ENCODE data around the gene CACNG1.
"Not testable (repeated sequence)": the region's sequence is repeated elsewhere in the genome, so short reads cannot be mapped to it uniquely, and the experiment has no call there.

CACNG1 gene

DNA sequence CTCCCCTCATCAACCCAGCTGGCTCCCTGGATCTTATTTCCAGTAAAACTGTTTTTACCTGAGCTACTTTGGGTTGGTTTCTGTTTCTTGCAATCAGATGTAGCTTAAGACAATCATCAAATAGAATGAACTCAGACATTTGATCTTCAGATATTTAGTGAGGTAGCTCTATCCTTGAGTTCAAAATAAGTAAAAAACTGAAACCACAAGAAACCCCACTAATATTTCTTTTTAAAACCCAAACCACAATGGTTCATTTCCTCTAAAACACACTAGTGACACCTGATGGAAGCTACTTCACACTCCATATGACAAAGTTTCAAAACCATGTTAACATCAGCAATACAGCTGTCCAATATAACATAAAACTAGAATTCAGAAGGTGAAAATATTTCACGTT is 37.8 kb downstream of the CACNG1 start:
- no peak for DNase-seq

DNA sequence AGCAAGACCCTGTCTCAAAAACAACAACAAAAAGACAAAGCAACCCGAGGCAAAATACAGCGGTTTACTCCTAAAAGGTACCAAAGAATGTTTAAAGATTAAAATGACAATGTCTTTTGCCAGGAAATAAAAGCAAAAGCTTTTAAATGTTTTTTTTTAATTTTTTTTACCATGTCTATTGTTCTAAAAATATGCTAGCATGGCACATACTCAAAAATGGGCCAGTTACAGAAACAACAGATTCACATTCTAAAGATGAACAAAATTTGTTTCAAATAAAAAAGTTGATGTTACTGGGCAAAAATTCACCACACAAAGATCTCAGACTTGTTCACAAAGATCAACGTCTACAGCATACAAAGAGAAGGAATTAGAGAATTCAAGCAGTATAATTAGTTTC is 41.1 kb downstream of the CACNG1 start:
- no peak for DNase-seq

DNA sequence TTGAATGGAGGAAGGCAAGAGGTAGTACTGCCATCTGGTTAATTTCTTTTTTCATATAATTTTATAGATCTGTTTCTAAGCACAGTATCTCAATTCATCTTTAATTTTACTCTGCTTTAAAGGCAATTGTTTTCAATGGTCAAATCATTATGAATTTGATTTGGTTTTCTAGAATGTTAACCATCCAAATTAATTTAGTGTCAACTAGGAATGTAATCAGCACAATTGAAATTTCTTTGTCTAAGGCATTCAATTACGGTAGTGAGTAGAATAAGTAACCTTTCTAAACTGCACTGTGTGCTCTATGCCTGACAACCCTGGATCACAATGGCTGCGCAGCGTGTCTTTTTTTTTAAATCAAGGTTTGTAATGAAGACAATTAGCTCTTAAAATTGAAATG is 44.3 kb downstream of the CACNG1 start:
- no peak for DNase-seq

DNA sequence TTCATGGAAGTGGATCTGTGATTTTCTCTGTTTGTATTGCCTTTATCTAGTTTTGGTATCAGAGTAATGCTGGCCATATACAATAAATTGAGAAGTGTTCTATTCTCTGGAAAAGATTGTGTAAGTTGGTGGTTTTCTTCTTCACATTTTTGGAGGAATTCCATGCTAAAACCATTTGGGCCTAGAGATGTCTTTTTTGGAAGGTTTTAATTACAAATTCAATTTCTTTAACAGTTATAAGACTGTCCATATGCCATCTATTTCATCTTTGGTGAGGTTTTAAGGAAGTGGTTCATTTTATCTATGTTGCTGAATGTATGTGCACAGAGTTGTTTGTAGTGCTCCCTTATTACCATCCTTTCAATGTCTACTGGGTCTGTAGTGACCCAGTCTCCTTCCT is 46.0 kb downstream of the CACNG1 start:
- DNase-seq: no peak

DNA sequence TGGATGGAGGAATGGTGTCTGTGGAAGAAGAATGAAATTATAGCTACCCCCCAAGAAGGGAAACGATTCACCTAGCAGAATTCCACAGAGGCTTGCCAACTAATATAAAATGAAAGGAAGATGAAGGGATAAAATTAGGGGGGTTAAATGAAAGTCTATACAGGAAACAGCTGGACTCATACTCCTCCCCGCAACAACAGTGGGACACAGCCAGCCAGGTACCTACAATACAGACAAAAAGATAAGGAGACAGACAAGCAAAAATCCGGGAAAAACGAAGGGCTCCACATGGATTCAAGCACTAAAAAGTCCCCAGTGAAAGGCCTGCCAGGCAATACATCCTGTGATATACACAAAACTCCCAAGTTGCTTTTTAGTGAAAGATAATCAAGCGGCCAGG is 47.9 kb downstream of the CACNG1 start:
- DNase-seq: no peak

DNA sequence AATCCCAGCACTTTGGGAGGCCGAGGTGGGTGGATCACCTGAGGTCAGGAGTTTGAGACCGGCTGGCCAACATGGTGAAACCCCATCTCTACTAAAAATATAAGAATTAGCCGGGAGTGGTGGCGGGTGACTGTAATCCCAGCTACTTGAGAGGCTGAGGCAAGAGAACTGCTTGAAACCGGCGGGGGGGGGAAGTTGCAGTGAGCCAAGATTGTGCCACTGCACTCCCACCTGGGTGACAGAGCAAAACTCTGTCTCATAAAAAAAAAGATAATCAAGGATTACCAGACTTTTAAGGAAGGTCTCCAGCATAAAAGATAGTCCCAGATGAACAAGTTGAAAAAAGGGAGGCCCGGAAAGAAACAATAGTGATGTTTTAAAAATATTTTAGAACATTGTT is 48.4 kb downstream of the CACNG1 start:
- not testable (repeated sequence) for DNase-seq

DNA sequence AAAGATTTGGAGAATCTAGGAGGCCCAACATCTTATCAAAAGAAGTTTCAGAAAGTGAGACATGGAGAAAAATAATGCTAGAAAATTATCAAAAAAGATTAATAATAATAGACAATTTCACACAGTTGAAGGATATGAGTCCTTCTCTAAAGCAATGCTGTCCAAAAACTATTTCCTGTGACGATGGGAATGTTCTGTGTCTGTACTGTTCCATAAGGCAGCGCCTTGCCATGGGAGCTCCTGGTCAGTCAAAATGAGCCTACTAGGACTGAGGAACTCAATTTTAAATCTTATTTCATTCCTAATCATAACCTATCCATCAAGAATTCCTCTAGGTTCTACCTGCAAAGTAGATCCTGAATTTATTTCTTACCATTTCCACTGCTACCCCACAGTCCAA is 49.0 kb downstream of the CACNG1 start:
- DNase-seq: no peak

DNA sequence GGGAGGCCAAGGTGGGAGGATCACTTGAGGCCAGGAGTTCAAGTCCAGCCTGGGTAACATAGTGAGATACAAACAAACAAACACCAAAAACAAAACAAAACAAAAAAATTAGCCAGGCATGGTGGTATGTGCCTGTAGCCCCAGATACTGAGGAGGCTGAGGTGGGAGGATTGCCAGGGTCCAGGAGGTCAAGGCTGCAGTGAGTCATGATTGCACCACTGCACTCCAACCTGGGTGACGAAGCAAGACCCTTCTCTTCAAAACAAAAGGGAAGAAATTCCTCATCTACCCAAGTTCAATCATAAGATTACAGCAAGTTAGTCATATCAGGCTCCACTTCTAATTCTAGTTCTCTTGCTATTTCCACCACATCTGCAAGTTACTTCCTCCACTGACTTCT is 50.9 kb downstream of the CACNG1 start:
- DNase-seq: not testable (repeated sequence)

DNA sequence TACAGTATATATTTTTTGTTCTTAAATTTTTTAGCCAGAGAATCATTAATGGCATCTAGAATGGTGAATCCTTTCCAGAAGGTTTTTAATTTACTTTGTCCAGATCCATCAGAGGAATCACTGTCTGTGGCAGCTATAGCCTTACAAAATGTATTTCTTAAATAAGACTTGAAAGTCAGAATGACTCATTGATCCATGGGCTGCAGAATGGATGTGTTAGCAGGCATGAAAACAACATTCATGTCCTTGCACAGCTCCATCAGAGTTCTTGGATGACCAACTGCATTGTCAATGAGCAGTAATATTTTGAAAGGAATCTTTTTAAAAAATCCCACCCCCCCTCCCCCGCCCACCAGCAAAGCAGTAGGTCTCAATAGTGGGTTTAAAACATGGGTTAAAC is 51.4 kb downstream of the CACNG1 start:
- no peak for DNase-seq

DNA sequence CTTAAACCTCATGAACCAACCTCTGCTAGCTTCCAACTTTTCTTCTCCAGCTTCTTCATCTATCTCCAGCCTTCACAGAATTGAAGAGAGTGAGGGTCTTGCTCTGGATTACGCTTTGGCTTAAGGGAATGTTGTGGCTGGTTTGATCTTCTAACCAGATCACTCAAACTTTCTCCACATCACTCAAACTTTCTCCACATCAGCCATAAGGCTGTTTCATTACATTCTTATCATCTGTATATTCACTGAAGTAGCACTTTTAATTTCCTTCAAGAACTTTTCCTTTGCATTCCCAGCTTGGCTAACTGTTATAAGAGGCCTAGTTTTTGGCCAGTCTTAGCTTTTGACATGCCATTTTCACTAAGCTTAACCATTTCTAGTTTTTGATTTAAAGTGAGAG is 52.3 kb downstream of the CACNG1 start:
- no peak for DNase-seq

DNA sequence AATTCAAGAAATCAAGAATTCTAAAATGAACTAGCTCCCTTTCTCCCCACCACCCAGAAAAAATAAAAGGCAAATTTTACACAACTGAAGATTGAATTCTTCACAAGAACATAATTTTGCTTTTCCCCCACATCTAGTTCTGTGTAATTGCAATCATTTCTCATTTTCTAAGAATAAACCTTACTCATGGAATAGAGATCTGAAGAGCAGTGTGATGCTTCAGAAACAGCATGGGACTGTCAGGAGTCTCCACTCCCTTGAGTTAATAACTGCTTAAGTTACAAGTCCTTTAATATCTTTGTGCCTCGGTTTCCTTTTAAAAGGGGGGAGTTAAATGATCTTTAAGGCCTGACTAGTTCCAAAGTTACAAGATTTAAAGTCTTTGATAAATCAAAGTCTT is 53.7 kb downstream of the CACNG1 start:
- DNase-seq: no peak

DNA sequence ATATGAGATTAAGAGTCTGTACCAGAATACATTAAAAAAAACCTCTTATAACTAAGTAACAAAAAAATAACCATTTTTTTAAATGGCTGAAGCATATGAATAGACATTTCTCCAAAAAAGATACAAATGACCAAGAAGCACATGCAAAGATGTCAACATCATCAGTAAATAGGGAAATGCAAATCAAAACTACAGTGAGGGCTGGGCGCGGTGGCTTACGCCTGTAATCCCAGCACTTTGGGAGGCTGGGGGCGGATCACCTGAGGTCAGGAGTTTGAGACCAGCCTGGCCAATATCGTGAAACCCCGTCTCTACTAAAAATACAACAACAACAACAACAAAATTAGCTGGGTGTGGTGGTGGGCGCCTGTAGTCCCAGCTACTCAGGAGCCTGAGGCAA is 60.3 kb downstream of the CACNG1 start:
- DNase-seq: not testable (repeated sequence)

DNA sequence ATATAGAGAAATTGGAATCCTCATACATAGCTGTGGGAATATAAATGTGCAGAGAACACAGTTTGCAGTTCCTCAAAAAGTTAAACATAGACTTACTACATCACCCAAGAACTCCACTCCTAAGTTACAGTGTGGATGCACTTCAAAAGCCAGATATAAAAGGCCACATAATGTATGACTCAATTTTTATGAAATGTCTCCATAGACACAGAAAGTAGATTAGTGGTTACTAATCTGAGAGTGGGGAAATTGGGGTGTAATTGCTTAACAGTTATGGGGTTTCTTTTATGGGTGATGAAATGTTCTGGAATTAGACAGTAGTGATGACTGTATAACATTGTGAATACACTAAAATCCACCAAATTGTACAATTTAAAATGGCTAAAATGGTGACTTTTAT is 60.9 kb downstream of the CACNG1 start:
- DNase-seq: no peak

Data from hematopoietic multipotent progenitor cell treated with erythropoietin and hydrocortisone succinate and interleukin-3 and kit ligand, for 8 days (in vitro differentiated cells).